ENCODE data around the gene AMELX.

The AMELX gene

GRCh38 chrX:11267425-11267824, 25.8 kb upstream of the AMELX start:
- DNase-seq, result no peak
- H3K27ac ChIP-seq (ENCODE audit: insufficient read depth, low read length, poor library complexity, severe bottlenecking), result no peak overlapping the region
- H3K36me3 ChIP-seq (ENCODE audit: control insufficient read depth, insufficient read depth, low read length), result no peaks in the 10 kb centered on the region
- no peak overlapping the region for H3K4me3 ChIP-seq (ENCODE audit: insufficient read depth, low read depth, low read length, poor library complexity, severe bottlenecking)
- no peaks in the 10 kb centered on the region for H3K9me3 ChIP-seq (ENCODE audit: control insufficient read depth, low read length)
- H3K27me3 ChIP-seq (replicated peaks; ENCODE audit: control insufficient read depth, insufficient read depth, low read length, poor library complexity, severe bottlenecking), result no peaks in the 10 kb centered on the region
- no peaks in the 10 kb centered on the region for H3K4me1 ChIP-seq (ENCODE audit: control insufficient read depth, insufficient read depth, low read length, poor library complexity, severe bottlenecking)

GRCh38 chrX:11269006-11269405, 24.2 kb upstream of the AMELX start:
- no peaks in the 10 kb centered on the region for H3K4me1 ChIP-seq (ENCODE audit: control insufficient read depth, insufficient read depth, low read length, poor library complexity, severe bottlenecking)
- H3K9me3 ChIP-seq (ENCODE audit: control insufficient read depth, low read length), result no peaks in the 10 kb centered on the region
- DNase-seq, result no peak
- no peaks in the 10 kb centered on the region for H3K36me3 ChIP-seq (ENCODE audit: control insufficient read depth, insufficient read depth, low read length)
- no peak overlapping the region for H3K27ac ChIP-seq (ENCODE audit: insufficient read depth, low read length, poor library complexity, severe bottlenecking)
- no peaks in the 10 kb centered on the region for H3K27me3 ChIP-seq (replicated peaks; ENCODE audit: control insufficient read depth, insufficient read depth, low read length, poor library complexity, severe bottlenecking)
- H3K4me3 ChIP-seq (ENCODE audit: insufficient read depth, low read depth, low read length, poor library complexity, severe bottlenecking), result no peak overlapping the region

- H3K9me3 ChIP-seq (ENCODE audit: control insufficient read depth, low read length), result no peaks in the 10 kb centered on the region
- no peak for DNase-seq
- H3K27me3 ChIP-seq (replicated peaks; ENCODE audit: control insufficient read depth, insufficient read depth, low read length, poor library complexity, severe bottlenecking), result no peaks in the 10 kb centered on the region
- no peaks in the 10 kb centered on the region for H3K36me3 ChIP-seq (ENCODE audit: control insufficient read depth, insufficient read depth, low read length)
- no peak overlapping the region for H3K4me3 ChIP-seq (ENCODE audit: insufficient read depth, low read depth, low read length, poor library complexity, severe bottlenecking)
- no peak overlapping the region for H3K27ac ChIP-seq (ENCODE audit: insufficient read depth, low read length, poor library complexity, severe bottlenecking)
- H3K4me1 ChIP-seq (ENCODE audit: control insufficient read depth, insufficient read depth, low read length, poor library complexity, severe bottlenecking), result no peaks in the 10 kb centered on the region
Observed at GRCh38 chrX:11269996-11270395, 23.2 kb upstream of the AMELX start.

- no peaks in the 10 kb centered on the region for H3K4me1 ChIP-seq (ENCODE audit: control insufficient read depth, insufficient read depth, low read length, poor library complexity, severe bottlenecking)
- H3K4me3 ChIP-seq (ENCODE audit: insufficient read depth, low read depth, low read length, poor library complexity, severe bottlenecking), result no peak overlapping the region
- H3K36me3 ChIP-seq (ENCODE audit: control insufficient read depth, insufficient read depth, low read length), result no peaks in the 10 kb centered on the region
- no peak for DNase-seq
- no peaks in the 10 kb centered on the region for H3K9me3 ChIP-seq (ENCODE audit: control insufficient read depth, low read length)
- no peak overlapping the region for H3K27ac ChIP-seq (ENCODE audit: insufficient read depth, low read length, poor library complexity, severe bottlenecking)
- H3K27me3 ChIP-seq (replicated peaks; ENCODE audit: control insufficient read depth, insufficient read depth, low read length, poor library complexity, severe bottlenecking), result no peaks in the 10 kb centered on the region
Observed at GRCh38 chrX:11272290-11272689, 20.9 kb upstream of the AMELX start.

GRCh38 chrX:11272863-11273262, 20.4 kb upstream of the AMELX start:
- H3K36me3 ChIP-seq (ENCODE audit: control insufficient read depth, insufficient read depth, low read length), result no peaks in the 10 kb centered on the region
- H3K9me3 ChIP-seq (ENCODE audit: control insufficient read depth, low read length), result no peaks in the 10 kb centered on the region
- H3K4me1 ChIP-seq (ENCODE audit: control insufficient read depth, insufficient read depth, low read length, poor library complexity, severe bottlenecking), result no peaks in the 10 kb centered on the region
- no peak overlapping the region for H3K27ac ChIP-seq (ENCODE audit: insufficient read depth, low read length, poor library complexity, severe bottlenecking)
- no peak overlapping the region for H3K4me3 ChIP-seq (ENCODE audit: insufficient read depth, low read depth, low read length, poor library complexity, severe bottlenecking)
- no peak for DNase-seq
- H3K27me3 ChIP-seq (replicated peaks; ENCODE audit: control insufficient read depth, insufficient read depth, low read length, poor library complexity, severe bottlenecking), result no peaks in the 10 kb centered on the region

- no peak for DNase-seq
- Histone ChIP-seq H3K4me1 (ENCODE audit: control insufficient read depth, insufficient read depth, low read length, poor library complexity, severe bottlenecking) (no peaks in the 10 kb centered on the region), H3K27ac (ENCODE audit: insufficient read depth, low read length, poor library complexity, severe bottlenecking) (no peak overlapping the region), H3K9me3 (ENCODE audit: control insufficient read depth, low read length) (no peaks in the 10 kb centered on the region), H3K27me3 (replicated peaks; ENCODE audit: control insufficient read depth, insufficient read depth, low read length, poor library complexity, severe bottlenecking) (no peaks in the 10 kb centered on the region), H3K4me3 (ENCODE audit: insufficient read depth, low read depth, low read length, poor library complexity, severe bottlenecking) (no peak overlapping the region), H3K36me3 (ENCODE audit: control insufficient read depth, insufficient read depth, low read length) (no peaks in the 10 kb centered on the region)
Observed at GRCh38 chrX:11273544-11273943, 19.7 kb upstream of the AMELX start.

GRCh38 chrX:11282043-11282442, 11.2 kb upstream of the AMELX start:
- no peak for DNase-seq

GRCh38 chrX:11285651-11286050, 7.6 kb upstream of the AMELX start:
- DNase-seq, result no peak

More at GRCh38 chrX:11282043-11282442, 11.2 kb upstream of the AMELX start:
- Histone ChIP-seq H3K4me3 (ENCODE audit: insufficient read depth, low read depth, low read length, poor library complexity, severe bottlenecking) (no peak overlapping the region), H3K9me3 (ENCODE audit: control insufficient read depth, low read length) (no peaks in the 10 kb centered on the region), H3K27ac (ENCODE audit: insufficient read depth, low read length, poor library complexity, severe bottlenecking) (no peak overlapping the region), H3K36me3 (ENCODE audit: control insufficient read depth, insufficient read depth, low read length) (no peaks in the 10 kb centered on the region), H3K4me1 (ENCODE audit: control insufficient read depth, insufficient read depth, low read length, poor library complexity, severe bottlenecking) (no peaks in the 10 kb centered on the region), H3K27me3 (replicated peaks; ENCODE audit: control insufficient read depth, insufficient read depth, low read length, poor library complexity, severe bottlenecking) (no peaks in the 10 kb centered on the region)

GRCh38 chrX:11287505-11287904, 5.7 kb upstream of the AMELX start:
- Histone ChIP-seq H3K27ac (ENCODE audit: insufficient read depth, low read length, poor library complexity, severe bottlenecking) (no peak overlapping the region), H3K36me3 (ENCODE audit: control insufficient read depth, insufficient read depth, low read length) (no peaks in the 10 kb centered on the region), H3K9me3 (ENCODE audit: control insufficient read depth, low read length) (no peaks in the 10 kb centered on the region), H3K27me3 (replicated peaks; ENCODE audit: control insufficient read depth, insufficient read depth, low read length, poor library complexity, severe bottlenecking) (no peaks in the 10 kb centered on the region), H3K4me1 (ENCODE audit: control insufficient read depth, insufficient read depth, low read length, poor library complexity, severe bottlenecking) (no peaks in the 10 kb centered on the region), H3K4me3 (ENCODE audit: insufficient read depth, low read depth, low read length, poor library complexity, severe bottlenecking) (no peak overlapping the region)
- DNase-seq, result no peak

More at GRCh38 chrX:11285651-11286050, 7.6 kb upstream of the AMELX start:
- no peaks in the 10 kb centered on the region for H3K9me3 ChIP-seq (ENCODE audit: control insufficient read depth, low read length)
- H3K4me3 ChIP-seq (ENCODE audit: insufficient read depth, low read depth, low read length, poor library complexity, severe bottlenecking), result no peak overlapping the region
- H3K27me3 ChIP-seq (replicated peaks; ENCODE audit: control insufficient read depth, insufficient read depth, low read length, poor library complexity, severe bottlenecking), result no peaks in the 10 kb centered on the region
- H3K4me1 ChIP-seq (ENCODE audit: control insufficient read depth, insufficient read depth, low read length, poor library complexity, severe bottlenecking), result no peaks in the 10 kb centered on the region
- no peaks in the 10 kb centered on the region for H3K36me3 ChIP-seq (ENCODE audit: control insufficient read depth, insufficient read depth, low read length)
- no peak overlapping the region for H3K27ac ChIP-seq (ENCODE audit: insufficient read depth, low read length, poor library complexity, severe bottlenecking)

- Histone ChIP-seq H3K9me3 (ENCODE audit: control insufficient read depth, low read length) (no peaks in the 10 kb centered on the region), H3K36me3 (ENCODE audit: control insufficient read depth, insufficient read depth, low read length) (no peaks in the 10 kb centered on the region), H3K27ac (ENCODE audit: insufficient read depth, low read length, poor library complexity, severe bottlenecking) (no peak overlapping the region), H3K4me1 (ENCODE audit: control insufficient read depth, insufficient read depth, low read length, poor library complexity, severe bottlenecking) (no peaks in the 10 kb centered on the region), H3K4me3 (ENCODE audit: insufficient read depth, low read depth, low read length, poor library complexity, severe bottlenecking) (no peak overlapping the region), H3K27me3 (replicated peaks; ENCODE audit: control insufficient read depth, insufficient read depth, low read length, poor library complexity, severe bottlenecking) (no peaks in the 10 kb centered on the region)
- DNase-seq, result no peak
Observed at GRCh38 chrX:11290416-11291102, 2.7 kb upstream of the AMELX start.
